GM12892 (cell line): Measurements from ENCODE around the gene RAMP3.

ENCODE experiments used
- POLR2A ChIP-seq: IDR thresholded peaks from 2 replicates; pipeline ENCODE4 v1.6.1; 2011; ENCODE audit warnings: low read depth, low read length, control low read depth
- POLR2AphosphoS5 ChIP-seq: IDR thresholded peaks from 2 replicates; pipeline ENCODE4 v1.6.1; 2011; ENCODE audit warnings: low read depth, low read length, control low read depth
- TAF1 ChIP-seq: IDR thresholded peaks from 2 replicates; pipeline ENCODE4 v1.6.1; 2011; ENCODE audit warnings: low read depth, mild to moderate bottlenecking, control low read depth, low read length, borderline replicate concordance

GRCh38 chr7:45161842-45162241 lies 4.3 kb downstream of the RAMP3 start:
- TF ChIP-seq POLR2A, result no peak
- TF ChIP-seq POLR2AphosphoS5, result no peak
- no peak for TF ChIP-seq TAF1
